ENCODE results near the gene CCL13. TPM values are rescaled to one million over a fixed set of nuclear protein-coding genes. Genes with fewer than 3 reads are reported as not detected.
A peak's percentile ranks its signal among the peaks of the same experiment; 100 is the strongest.

Gene CCL13
- total and polyA plus RNA-seq, 10 of the 15 experiments (the other 5 are each of a cell fraction or from before 2014, with no cell fraction given), result not detected

- in situ Hi-C loops (cut with MboI), result no loop called here
- H2AFZ ChIP-seq (ENCODE audit: control insufficient read depth, low read depth, low read length), result no peak overlapping the region
- FAIRE-seq, result no peak
Observed at GRCh38 chr17:34368196-34368945, 12.1 kb downstream of the CCL13 start.

More at GRCh38 chr17:34368196-34368945, 12.1 kb downstream of the CCL13 start:
- DNase-seq (ENCODE audit: low read depth, low spot score) (no peak), ATAC-seq (no peak)
- Histone ChIP-seq H3K9me3 (replicated peaks; ENCODE audit: control insufficient read depth, insufficient read depth, low read length) (no peaks in the 10 kb centered on the region), H3K4me1 (ENCODE audit: control insufficient read depth, insufficient read depth, low read length) (peaks cover 16% of the 10 kb centered on the region), H3K9ac (ENCODE audit: control insufficient read depth, insufficient read depth, low read length) (no peak overlapping the region), H3K4me2 (ENCODE audit: control insufficient read depth, insufficient read depth) (no peak overlapping the region), H3K36me3 (ENCODE audit: control insufficient read depth in 2 of 2, insufficient read depth in 2 of 2, low read length in 1 of 2) (no peaks in the 10 kb centered on the region), H4K20me1 (ENCODE audit: control insufficient read depth, insufficient read depth) (no peaks in the 10 kb centered on the region), H3K4me3 (no peak overlapping the region), H3K27me3 (replicated peaks in 1 of 2; ENCODE audit: control insufficient read depth in 2 of 2, insufficient read depth in 2 of 2, low read length in 1 of 2) (peaks cover 2 to 17% of the 10 kb centered on the region in 2 experiments; a peak in 3 of 4 replicates), H3K27ac (ENCODE audit: control insufficient read depth, insufficient read depth) (no peak overlapping the region), H3K79me2 (ENCODE audit: control insufficient read depth, insufficient read depth, low read length) (no peaks in the 10 kb centered on the region)
- ChIA-PET CTCF (interaction anchor here (1.1 to 7.2 kb wide), 7 partner anchors 7 to 196 kb away, joined by 4 to 66 read pairs (median 5); partner anchors contain the start of genes CCL1 and CCL13), SMC1A (ENCODE audit: uncharacterized antibody, unreplicated experiment) (interaction anchor here (0.6 to 1.8 kb wide), 2 partner anchors 14 to 169 kb away, joined by 3 to 7 read pairs; no protein-coding TSS in a partner anchor), POLR2A (no interaction called here), RAD21 (ENCODE audit: unreplicated experiment) (no interaction called here)
- intact Hi-C loops (cut with micrococcal nuclease; ENCODE audit: unreplicated experiment), result no loop called here
- BruUV-seq (replicated peaks), result no TSS peak
- TF ChIP-seq TBL1XR1 (IDR thresholded peaks at IDR 0.05; ENCODE audit: low read depth, low read length) (no peak), REST (IDR thresholded peaks at IDR 0.05; ENCODE audit: low read depth, low read length) (no peak), FOXM1 (IDR thresholded peaks at IDR 0.05; ENCODE audit: low read depth, low read length) (no peak), RUNX3 (IDR thresholded peaks at IDR 0.05; ENCODE audit: low read length) (no peak), SMAD1 (IDR thresholded peaks at IDR 0.05; ENCODE audit: low read depth, partially characterized antibody) (no peak), USF2 (IDR thresholded peaks at IDR 0.05; ENCODE audit: borderline replicate concordance, low read depth, low read length) (no peak), ZNF24 (IDR thresholded peaks at IDR 0.05) (peak; percentile 70; the same call in 1 of the 2 replicates)
- TF ChIP-seq, protein P1, sequence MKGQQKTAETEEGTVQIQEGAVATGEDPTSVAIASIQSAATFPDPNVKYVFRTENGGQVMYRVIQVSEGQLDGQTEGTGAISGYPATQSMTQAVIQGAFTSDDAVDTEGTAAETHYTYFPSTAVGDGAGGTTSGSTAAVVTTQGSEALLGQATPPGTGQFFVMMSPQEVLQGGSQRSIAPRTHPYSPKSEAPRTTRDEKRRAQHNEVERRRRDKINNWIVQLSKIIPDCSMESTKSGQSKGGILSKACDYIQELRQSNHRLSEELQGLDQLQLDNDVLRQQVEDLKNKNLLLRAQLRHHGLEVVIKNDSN (IDR thresholded peaks at IDR 0.05; ENCODE audit: borderline replicate concordance, extremely low read length, insufficient read depth, low read depth, low read length), result no peak
- WGBS (ENCODE audit: insufficient coverage, insufficient replicate concordance, low lambda C conversion rate, missing lambda C conversion rate), result 22% methylated on average over 9 of the region's 9 CpGs

All from GM12878 (cell line).